T-cell (primary cell): ENCODE measurements around the gene TLR6. TPM values are rescaled to one million over a fixed set of nuclear protein-coding genes. Genes with fewer than 3 reads are reported as not detected.
"Not testable (repeated sequence)": the region's sequence is repeated elsewhere in the genome, so short reads cannot be mapped to it uniquely, and the experiment has no call there.

Experiments
- ATAC-seq, 4 experiments: fragments of 200-7000 bp in 3 of 4; fragments of 150-1000 bp in 1 of 4; cut with Tn5 transposase; replicated peaks in 1 of 4; 1 replicate in 3 of 4; 2 replicates in 1 of 4; pipeline ENCODE4 v1.10.0; 2021; ENCODE audit warnings: moderate library complexity in 3 of 4, mild to moderate bottlenecking in 2 of 4, moderate number of reproducible peaks in 1 of 4
- CTCF ChIA-PET, 2 donors: fragments of 300-600 bp; sonication (Branson Sonifier 250); formaldehyde crosslinking; loops; one replicate each; lab custom pipeline; 2022; ENCODE audit warnings: antibody characterized with exemption in 2 of 2; lab: Charles Lee
- POLR2A ChIA-PET, 2 donors: fragments of 300-600 bp; sonication (Branson Sonifier 250); formaldehyde crosslinking; loops; one replicate each; lab custom pipeline; 2022; ENCODE audit warnings: antibody characterized with exemption in 2 of 2; lab: Charles Lee
- DNase-seq, 35 experiments: peaks; one replicate each; pipeline versions ENCODE4 v3.0.0 to v3.0.0-alpha.2; 2013 to 2023
- H3K27ac ChIP-seq: one replicate; pipeline ENCODE4 v1.5.1; 2013; ENCODE audit warnings: low read length
- H3K27me3 ChIP-seq, 2 experiments: replicated peaks in 1 of 2; 1 replicate in 1 of 2; 2 replicates in 1 of 2; pipeline versions ENCODE4 v1.6.1 to v1.7.0; 2013; ENCODE audit warnings: low read length in 1 of 2, mixed read lengths in 1 of 2; ENCODE audit not compliant: control insufficient read depth in 2 of 2, insufficient read depth in 2 of 2; ENCODE audit errors: extremely low read depth in 1 of 2
- H3K36me3 ChIP-seq, 2 donors: 1 replicate in 1 of 2; 2 replicates in 1 of 2; pipeline versions ENCODE4 v1.6.1 to v1.7.0; 2013; ENCODE audit warnings: low read length in 1 of 2; ENCODE audit not compliant: control insufficient read depth in 2 of 2, insufficient read depth in 1 of 2; ENCODE audit errors: extremely low read depth in 1 of 2
- H3K4me1 ChIP-seq, 2 experiments: 1 replicate in 1 of 2; 2 replicates in 1 of 2; pipeline versions ENCODE4 v1.6.1 to v1.7.0; 2013; ENCODE audit warnings: low read length in 2 of 2, mixed read lengths in 1 of 2; ENCODE audit not compliant: insufficient read depth in 2 of 2, control insufficient read depth in 1 of 2; ENCODE audit errors: extremely low read depth in 1 of 2
- H3K4me3 ChIP-seq, 2 donors: 1 replicate in 1 of 2; 2 replicates in 1 of 2; pipeline versions ENCODE4 v1.5.1 to v1.7.0; 2013; ENCODE audit warnings: mild to moderate bottlenecking in 2 of 2, low read length in 1 of 2, moderate library complexity in 1 of 2; ENCODE audit not compliant: control insufficient read depth in 1 of 2; ENCODE audit errors: extremely low read depth in 1 of 2
- H3K9me3 ChIP-seq: 2 replicates; pipeline ENCODE4 v1.7.0; 2013
- H3K27ac Mint-ChIP-seq, 2 donors: one replicate each; pipeline ENCODE4 v1.8.0; 2020 to 2021; ENCODE audit warnings: mild to moderate bottlenecking in 2 of 2, mixed read lengths in 2 of 2
- H3K27me3 Mint-ChIP-seq, 2 donors: one replicate each; pipeline ENCODE4 v1.8.0; 2021 to 2022; ENCODE audit warnings: mixed read lengths in 2 of 2
- H3K36me3 Mint-ChIP-seq: one replicate; pipeline ENCODE4 v1.8.0; 2021; ENCODE audit warnings: mixed read lengths
- H3K4me1 Mint-ChIP-seq, 3 donors: one replicate each; pipeline ENCODE4 v1.8.0; 2020 to 2022; ENCODE audit warnings: mixed read lengths in 3 of 3, mild to moderate bottlenecking in 1 of 3
- H3K4me3 Mint-ChIP-seq, 3 donors: one replicate each; pipeline ENCODE4 v1.8.0; 2020 to 2022; ENCODE audit warnings: mild to moderate bottlenecking in 3 of 3, mixed read lengths in 3 of 3, moderate library complexity in 3 of 3
- H3K9me3 Mint-ChIP-seq, 3 donors: one replicate each; pipeline ENCODE4 v1.8.0; 2020 to 2022; ENCODE audit warnings: mixed read lengths in 3 of 3
- WGBS: methylation state at CpG from one replicate; pipeline ENCODE4 v1.1.5; 2013; ENCODE audit warnings: missing lambda C conversion rate; ENCODE audit not compliant: insufficient coverage; 5-methylcytosine and 5-hydroxymethylcytosine counted together
- total RNA-seq, 35 experiments: library from RNA in 6 of 35; stranded (reverse) in 6 of 35; fragments of 120-200 nt in 1 of 35; gene quantifications; one replicate each; pipeline versions ENCODE4 v1.2.1 to v1.2.4 and lab custom pipeline; 2013 to 2026

Gene TLR6
- total RNA-seq, 5 donors from 2014 or later (not counting 1 experiment from before 2014, with no cell fraction given): 2.3 to 7.7 (median 3.2) TPM

- WGBS: 86% methylated on average over 1 of the region's 3 CpGs
- H3K4me1 ChIP-seq: no peaks in the 10 kb centered on the region
- H3K9me3 ChIP-seq: no peaks in the 10 kb centered on the region
- no peak for ATAC-seq
- no peak overlapping the region for H3K4me3 ChIP-seq
- no peaks in the 10 kb centered on the region for H3K27me3 Mint-ChIP-seq
- no peak for DNase-seq
- H3K4me3 Mint-ChIP-seq: no peak overlapping the region
- peaks cover 0 to 23% (median 2%) of the 10 kb centered on the region in 3 donors for H3K9me3 Mint-ChIP-seq
- POLR2A ChIA-PET: interaction anchor here in 1 of 2 donors (0.5 kb wide), 1 partner anchor 763 kb away, joined by 3 read pairs; no protein-coding TSS in a partner anchor
- H3K27ac ChIP-seq: no peak overlapping the region
- H3K36me3 ChIP-seq: no peaks in the 10 kb centered on the region
- CTCF ChIA-PET: interaction anchor here in 1 of 2 donors (0.6 kb wide), 1 partner anchor 684 kb away, joined by 3 read pairs; no protein-coding TSS in a partner anchor
- peaks cover 18% of the 10 kb centered on the region for H3K36me3 Mint-ChIP-seq
- no peak overlapping the region for H3K27ac Mint-ChIP-seq
- peaks cover 0 to 5% of the 10 kb centered on the region in 2 experiments for H3K27me3 ChIP-seq
- peaks cover 12 to 23% (median 12%) of the 10 kb centered on the region in 3 donors for H3K4me1 Mint-ChIP-seq
Measured at GRCh38 chr4:38815885-38816782, 40.5 kb downstream of the TLR6 start.

GRCh38 chr4:38814386-38814785, 42.2 kb downstream of the TLR6 start:
- Histone ChIP-seq H3K4me1 (no peaks in the 10 kb centered on the region), H3K27ac (no peak overlapping the region), H3K36me3 (no peaks in the 10 kb centered on the region), H3K4me3 (no peak overlapping the region), H3K9me3 (no peaks in the 10 kb centered on the region), H3K27me3 (peaks cover 0 to 6% of the 10 kb centered on the region in 2 experiments)
- Mint-ChIP-seq H3K36me3 (peaks cover 18% of the 10 kb centered on the region), H3K27me3 (no peaks in the 10 kb centered on the region), H3K9me3 (peaks cover 0 to 23% (median 2%) of the 10 kb centered on the region in 3 donors), H3K27ac (no peak overlapping the region), H3K4me3 (no peak overlapping the region), H3K4me1 (peaks cover 4 to 8% (median 4%) of the 10 kb centered on the region in 3 donors)
- no peak for ATAC-seq
- ChIA-PET POLR2A (no interaction called here), CTCF (no interaction called here)
- WGBS: 40% methylated on average over 1 of the region's 3 CpGs
- DNase-seq: no peak

- H3K9me3 Mint-ChIP-seq: peaks cover 0 to 23% (median 2%) of the 10 kb centered on the region in 3 donors
Measured at GRCh38 chr4:38811297-38811696, 45.3 kb downstream of the TLR6 start.

GRCh38 chr4:38807462-38807861, 49.2 kb downstream of the TLR6 start:
- DNase-seq, H3K36me3 ChIP-seq, ATAC-seq, H3K4me3 ChIP-seq, H3K9me3 Mint-ChIP-seq, H3K27me3 Mint-ChIP-seq, H3K9me3 ChIP-seq, H3K36me3 Mint-ChIP-seq, CTCF ChIA-PET, H3K27ac ChIP-seq, H3K4me3 Mint-ChIP-seq, H3K27ac Mint-ChIP-seq, H3K27me3 ChIP-seq, POLR2A ChIA-PET: not testable (repeated sequence)
- peaks cover 17 to 23% of the 10 kb centered on the region in 2 experiments for H3K4me1 ChIP-seq
- WGBS: 93% methylated on average over 15 of the region's 29 CpGs
- H3K4me1 Mint-ChIP-seq: peaks cover 30 to 37% (median 35%) of the 10 kb centered on the region in 3 donors

More at GRCh38 chr4:38811297-38811696, 45.3 kb downstream of the TLR6 start:
- ChIA-PET CTCF (interaction anchor here in 1 of 2 donors (0.6 kb wide), 1 partner anchor 115 kb away, joined by 3 read pairs; no protein-coding TSS in a partner anchor), POLR2A (no interaction called here)
- H3K36me3 ChIP-seq: no peaks in the 10 kb centered on the region
- Mint-ChIP-seq H3K27me3 (no peaks in the 10 kb centered on the region), H3K27ac (no peak overlapping the region), H3K36me3 (peaks cover 18% of the 10 kb centered on the region), H3K4me1 (peaks cover 0 to 2% (median 0%) of the 10 kb centered on the region in 3 donors), H3K4me3 (no peak overlapping the region)
- no peak for ATAC-seq
- 92% methylated on average over 5 of the region's 6 CpGs for WGBS
- H3K4me3 ChIP-seq: no peak overlapping the region
- no peak overlapping the region for H3K27ac ChIP-seq
- no peaks in the 10 kb centered on the region for H3K9me3 ChIP-seq
- H3K4me1 ChIP-seq: no peaks in the 10 kb centered on the region
- no peak for DNase-seq
- H3K27me3 ChIP-seq: peaks cover 0 to 6% of the 10 kb centered on the region in 2 experiments

- POLR2A ChIA-PET: not testable (repeated sequence)
Measured at GRCh38 chr4:38806251-38806650, 50.4 kb downstream of the TLR6 start.

GRCh38 chr4:38805530-38806145, 51.0 kb downstream of the TLR6 start:
- ChIA-PET CTCF (interaction anchor here (0.6 to 3.7 kb wide), 9 partner anchors 16 to 1743 kb away, joined by 3 to 43 read pairs (median 3); partner anchors contain the start of gene TLR10 (in 1 of the 2)), POLR2A (interaction anchor here in 1 of 2 donors (0.5 kb wide), 1 partner anchor 1477 kb away, joined by 3 read pairs; no protein-coding TSS in a partner anchor)
- peaks cover 30 to 42% (median 42%) of the 10 kb centered on the region in 3 donors for H3K4me1 Mint-ChIP-seq
- peak overlapping the region; percentile 75 for H3K27ac ChIP-seq
- no peaks in the 10 kb centered on the region for H3K27me3 Mint-ChIP-seq
- H3K9me3 ChIP-seq: no peaks in the 10 kb centered on the region
- peaks cover 3 to 18% of the 10 kb centered on the region in 2 donors for H3K36me3 ChIP-seq
- H3K9me3 Mint-ChIP-seq: peaks cover 0 to 18% (median 14%) of the 10 kb centered on the region in 3 donors
- H3K4me3 Mint-ChIP-seq: peak overlapping the region; percentile 83 to 91 (median 85)
- ATAC-seq (peak in 2 of 4 experiments; percentile 26 to 39), DNase-seq (peak in 2 of 35 experiments; percentile 31 to 40)
- H3K36me3 Mint-ChIP-seq: peaks cover 25% of the 10 kb centered on the region
- H3K4me1 ChIP-seq: peaks cover 17 to 23% of the 10 kb centered on the region in 2 experiments
- no CpG with 5 or more reads among the region's 5 CpGs for WGBS
- peak overlapping the region; percentile 93 to 97 for H3K27ac Mint-ChIP-seq
- no peaks in the 10 kb centered on the region for H3K27me3 ChIP-seq
- H3K4me3 ChIP-seq: peak overlapping the region; percentile 26 to 32

More at GRCh38 chr4:38806251-38806650, 50.4 kb downstream of the TLR6 start:
- H3K9me3 ChIP-seq, H3K27me3 Mint-ChIP-seq, ATAC-seq, H3K27ac ChIP-seq, H3K27me3 ChIP-seq, DNase-seq, H3K4me3 ChIP-seq: not testable (repeated sequence)
- Mint-ChIP-seq H3K4me3 (peak overlapping the region in 1 of 3 donors; percentile 83), H3K9me3 (peaks cover 0 to 13% (median 8%) of the 10 kb centered on the region in 3 donors), H3K4me1 (peaks cover 30 to 42% (median 39%) of the 10 kb centered on the region in 3 donors), H3K36me3 (peaks cover 19% of the 10 kb centered on the region), H3K27ac (peak overlapping the region; percentile 93 to 97)
- H3K4me1 ChIP-seq: peaks cover 17 to 23% of the 10 kb centered on the region in 2 experiments
- CTCF ChIA-PET: interaction anchor here (0.6 to 1.8 kb wide), 3 partner anchors 47 to 1742 kb away, joined by 3 to 6 read pairs (median 3); no protein-coding TSS in a partner anchor
- peaks cover 3 to 13% of the 10 kb centered on the region in 2 donors for H3K36me3 ChIP-seq
- WGBS: no CpG with 5 or more reads among the region's 9 CpGs
